Measurements from ENCODE around the gene CNTNAP4.

The CNTNAP4 gene

DNA sequence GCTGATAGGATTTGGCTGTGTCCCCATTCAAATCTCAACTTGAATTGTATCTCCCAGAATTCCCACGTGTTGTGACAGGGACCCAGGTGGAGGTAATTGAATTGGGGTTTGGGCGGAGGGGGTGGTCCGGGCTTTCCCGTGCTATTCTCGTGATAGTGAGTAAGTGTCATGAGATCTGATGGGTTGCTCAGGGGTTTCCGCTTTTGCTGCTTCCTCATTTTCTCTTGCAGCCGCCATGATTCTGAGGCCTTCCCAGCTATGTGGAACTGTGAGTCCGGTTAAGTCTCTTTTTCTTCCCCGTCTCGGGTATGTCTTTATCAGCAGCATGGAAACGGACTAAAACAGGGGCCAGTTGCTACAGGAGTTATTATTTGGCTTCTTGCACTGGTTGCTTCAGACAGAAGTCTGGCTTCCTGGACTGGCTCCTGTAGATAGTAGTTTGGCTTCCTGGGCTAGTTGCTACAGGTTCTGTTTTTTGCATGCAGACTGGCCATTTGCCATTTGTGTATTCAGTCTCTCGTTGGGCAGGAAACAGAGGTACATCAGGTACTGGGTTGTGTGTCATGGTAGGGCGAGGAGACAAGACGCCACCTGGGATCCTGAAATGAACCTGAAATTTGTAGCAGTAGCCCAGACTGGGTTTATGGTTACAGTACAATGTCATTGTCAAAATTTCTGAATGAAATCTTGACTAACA, 32.6 kb downstream of the CNTNAP4 start:
- DNase-seq: no peak

DNA sequence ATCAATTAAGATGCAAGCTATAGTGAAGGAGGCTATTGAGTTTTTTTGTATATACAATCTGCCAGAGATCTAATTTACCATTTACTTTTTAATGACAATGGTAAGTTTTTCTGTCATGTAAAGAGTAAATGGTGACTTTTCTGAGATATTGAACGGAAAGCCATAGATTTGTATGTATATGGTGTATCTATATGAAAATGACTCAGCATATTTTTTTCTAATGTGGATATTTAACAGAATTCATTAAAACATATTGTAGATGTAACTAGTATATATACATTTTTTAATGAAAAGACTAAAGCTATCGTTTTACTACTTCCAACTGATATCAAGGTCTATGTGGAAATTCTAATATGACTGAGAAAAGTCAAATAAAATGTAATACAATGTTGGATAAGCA, 34.1 kb downstream of the CNTNAP4 start:
- no peak for DNase-seq

DNA sequence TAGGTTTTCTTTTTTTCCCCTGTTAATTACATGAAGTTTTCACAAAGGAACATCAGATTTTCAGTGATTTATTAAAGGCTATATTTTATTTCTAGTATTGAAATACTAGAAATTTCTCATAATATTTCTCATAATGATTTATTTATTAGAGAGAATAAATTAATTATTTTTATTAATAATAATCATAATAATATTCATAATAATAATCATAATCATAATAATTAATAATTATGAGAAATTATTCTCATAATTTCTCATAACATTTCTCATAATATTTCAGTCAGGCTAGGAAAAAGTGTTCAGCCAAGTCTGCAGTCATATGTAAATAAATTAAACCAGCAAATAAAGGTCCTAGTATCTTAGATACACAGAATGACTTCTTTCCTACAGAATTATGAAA, 41.4 kb downstream of the CNTNAP4 start:
- DNase-seq: no peak

DNA sequence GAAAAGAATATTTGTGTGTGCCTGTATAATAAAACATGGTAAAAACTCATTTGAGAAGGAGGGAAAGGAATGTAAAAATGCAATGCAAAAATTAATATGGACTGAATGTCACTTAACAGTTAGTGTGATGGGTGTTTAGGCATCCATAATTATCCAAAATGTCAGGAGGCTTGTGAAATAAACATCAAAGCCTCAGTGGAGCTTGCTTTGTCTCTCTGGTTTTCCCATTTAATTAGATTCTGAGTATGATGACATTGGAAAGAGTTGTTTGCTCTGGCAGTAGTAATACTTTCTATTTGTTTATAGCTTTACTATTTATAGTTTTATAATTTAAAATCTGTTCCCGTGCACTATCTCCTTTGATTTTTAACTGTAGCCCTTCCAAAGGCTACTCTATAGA, 51.9 kb downstream of the CNTNAP4 start:
- DNase-seq: no peak

DNA sequence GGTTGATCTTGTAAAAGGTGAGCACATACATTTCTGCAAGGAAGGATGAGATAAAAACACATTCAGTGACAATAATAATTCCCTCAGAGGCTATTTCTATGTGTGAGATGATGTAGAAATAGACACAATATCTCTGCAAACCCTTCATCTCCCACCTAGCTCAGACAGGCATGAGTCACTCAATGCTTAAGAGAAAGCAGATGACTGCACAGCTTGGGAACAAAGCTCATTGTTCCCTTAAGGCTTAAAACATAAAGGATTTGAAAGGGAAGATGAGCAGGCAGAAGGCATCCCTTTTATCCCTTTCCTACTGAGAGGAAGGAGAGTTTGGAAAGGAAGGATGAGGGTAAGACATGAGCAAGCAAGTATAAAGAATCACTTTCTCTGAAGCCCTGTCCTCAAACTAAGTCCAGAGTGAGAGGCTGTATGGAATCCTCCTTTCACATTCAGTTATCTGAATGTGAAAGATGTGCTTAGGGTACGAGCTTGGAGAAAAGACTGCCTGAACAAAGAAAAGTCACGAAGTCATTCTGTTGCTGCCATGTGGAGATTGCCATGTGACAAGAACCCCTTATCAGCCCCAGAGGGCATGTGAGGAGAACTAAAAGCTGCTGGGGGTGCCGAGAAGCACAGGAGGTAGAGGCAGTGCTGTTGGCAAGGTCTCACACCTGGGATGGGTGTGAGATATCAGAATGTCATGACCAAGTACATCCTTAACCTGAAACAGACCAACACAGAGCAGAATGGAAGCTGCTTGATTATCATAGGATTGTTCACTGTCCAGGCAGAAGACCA, 58.2 kb downstream of the CNTNAP4 start:
- DNase-seq: no peak

DNA sequence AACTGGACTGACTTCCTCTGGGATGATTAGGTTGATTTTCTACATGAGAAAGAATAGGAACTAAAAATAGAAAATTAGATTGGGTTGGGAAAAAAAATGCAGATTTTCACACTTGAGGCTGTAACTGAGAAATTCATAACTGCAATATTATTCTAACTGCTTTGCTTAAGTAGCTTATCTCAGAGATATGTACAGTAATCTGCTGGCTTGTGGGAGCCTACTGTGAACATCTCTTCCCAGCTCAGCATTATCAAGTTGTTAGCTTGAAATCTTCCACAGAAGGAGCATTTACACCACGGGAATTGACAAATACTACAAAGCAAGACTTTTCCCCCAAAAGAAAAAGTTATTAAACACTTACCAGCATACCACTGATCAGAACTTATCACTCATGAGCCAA, 58.9 kb downstream of the CNTNAP4 start:
- no peak for DNase-seq

DNA sequence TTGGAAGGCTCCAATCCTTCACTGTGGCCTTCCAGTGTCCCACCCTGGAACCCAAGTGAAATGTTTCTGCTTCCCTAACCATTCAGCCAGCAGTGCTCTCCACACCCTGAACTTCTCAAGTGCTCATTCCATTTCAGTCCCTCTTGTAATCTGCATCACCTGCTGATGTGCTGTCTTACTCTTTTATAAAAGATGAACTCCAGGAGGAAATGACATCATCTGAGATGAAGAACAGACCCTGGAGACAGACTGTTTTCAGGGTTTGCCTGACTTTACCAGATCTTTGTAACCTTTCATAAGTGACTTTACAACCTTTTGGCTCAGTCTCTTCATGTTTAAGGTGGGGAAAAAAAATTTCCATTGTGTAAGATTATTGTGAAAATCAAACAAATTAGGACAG, 61.3 kb downstream of the CNTNAP4 start:
- no peak for DNase-seq

DNA sequence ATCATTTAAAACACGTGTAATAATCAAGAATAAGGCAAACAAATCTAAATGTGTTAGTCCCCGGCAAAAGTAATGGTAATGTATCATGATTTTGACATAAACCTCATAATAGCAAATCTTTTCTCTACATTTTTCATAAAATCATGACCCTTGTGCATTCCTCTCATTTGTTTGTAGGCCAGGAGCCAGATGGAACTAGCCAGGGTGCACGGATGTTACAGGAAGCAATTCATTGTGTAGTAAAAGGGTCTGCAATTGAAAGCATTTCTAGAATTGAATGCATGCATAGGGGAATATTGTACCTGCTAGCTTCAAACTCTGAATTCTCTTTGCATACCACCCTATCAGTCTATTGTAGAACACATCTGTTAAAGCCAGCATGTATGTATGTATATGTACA, 66.6 kb downstream of the CNTNAP4 start:
- DNase-seq: no peak

DNA sequence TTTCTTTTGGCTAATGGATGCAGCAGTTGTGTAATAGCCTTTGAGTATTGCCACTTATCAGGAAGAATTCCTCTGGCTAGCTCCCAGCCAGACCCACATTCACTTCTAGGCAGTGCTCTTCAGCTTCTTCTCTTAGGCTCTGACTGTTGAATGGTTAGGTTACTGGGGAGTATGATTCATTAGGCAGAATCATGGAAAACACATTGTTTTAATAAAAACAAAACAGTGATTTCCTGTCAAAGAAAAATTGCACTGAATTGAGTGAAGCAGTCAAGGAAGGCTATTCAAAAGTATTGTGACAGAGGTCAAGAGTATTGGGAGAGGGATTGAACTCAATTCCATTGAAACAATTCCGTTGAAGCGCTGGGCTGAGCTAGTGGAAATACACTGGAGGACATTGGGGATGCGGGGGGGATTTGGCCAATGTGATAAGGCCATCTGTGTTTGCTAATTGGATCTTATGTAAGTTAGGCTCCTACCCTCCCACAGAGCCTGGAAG, 68.0 kb downstream of the CNTNAP4 start:
- DNase-seq: no peak

DNA sequence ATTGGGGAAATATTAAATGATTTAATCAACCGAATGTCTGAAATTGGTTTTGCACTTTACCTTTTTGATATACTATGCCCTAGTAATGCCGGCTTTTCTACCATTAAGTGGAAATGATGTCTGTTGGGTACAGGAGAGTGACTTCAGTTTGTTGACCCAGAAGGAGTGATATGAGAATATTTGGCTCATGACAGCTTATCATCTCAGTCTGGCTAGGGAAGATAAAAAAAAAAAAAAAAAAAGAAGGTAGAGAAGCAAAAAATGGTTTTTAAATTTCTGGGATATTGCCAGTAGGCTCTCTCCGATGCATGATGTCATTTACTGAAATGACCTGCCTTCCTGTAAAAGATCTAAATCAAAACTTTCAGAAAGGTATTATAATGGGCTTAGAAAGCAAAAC, 69.0 kb downstream of the CNTNAP4 start:
- no peak for DNase-seq

DNA sequence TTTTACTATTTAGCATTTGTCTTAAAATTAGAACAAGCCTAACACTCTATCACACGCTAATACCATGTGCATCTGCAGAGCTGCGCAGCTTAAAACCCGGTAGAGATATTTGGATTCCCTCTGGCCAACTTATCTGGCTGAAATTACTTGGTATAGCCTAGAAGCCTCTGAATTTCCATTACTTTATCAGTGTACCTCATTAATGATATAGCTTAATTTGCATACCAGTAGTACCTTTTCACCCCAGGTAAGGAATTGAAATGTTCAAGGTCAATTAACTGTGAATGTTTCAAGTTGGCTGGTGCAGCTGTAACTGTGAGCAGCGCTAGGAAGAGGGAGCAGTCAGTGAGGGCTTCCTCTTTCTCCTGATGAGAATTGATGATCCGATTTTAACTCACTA, 74.2 kb downstream of the CNTNAP4 start:
- DNase-seq: no peak

DNA sequence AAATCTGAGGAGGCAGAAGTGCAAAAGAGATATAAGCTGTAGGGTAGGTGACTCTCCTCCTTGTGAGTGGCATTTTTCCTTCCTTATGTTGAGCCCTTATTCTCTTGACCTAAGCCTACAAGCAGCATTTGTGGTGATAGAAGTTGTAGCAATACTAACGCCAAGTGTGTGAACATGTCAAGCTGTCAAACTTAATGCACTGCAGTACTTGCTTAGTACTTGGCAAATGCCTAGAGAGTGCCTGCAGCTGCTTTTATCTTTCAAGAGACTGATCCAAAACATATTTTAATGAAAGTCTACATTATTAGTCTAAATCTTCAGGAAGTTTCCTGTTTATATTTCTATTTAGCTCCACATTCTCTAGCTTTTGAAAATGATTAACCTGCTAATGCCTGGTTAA, 83.2 kb downstream of the CNTNAP4 start:
- DNase-seq: no peak

DNA sequence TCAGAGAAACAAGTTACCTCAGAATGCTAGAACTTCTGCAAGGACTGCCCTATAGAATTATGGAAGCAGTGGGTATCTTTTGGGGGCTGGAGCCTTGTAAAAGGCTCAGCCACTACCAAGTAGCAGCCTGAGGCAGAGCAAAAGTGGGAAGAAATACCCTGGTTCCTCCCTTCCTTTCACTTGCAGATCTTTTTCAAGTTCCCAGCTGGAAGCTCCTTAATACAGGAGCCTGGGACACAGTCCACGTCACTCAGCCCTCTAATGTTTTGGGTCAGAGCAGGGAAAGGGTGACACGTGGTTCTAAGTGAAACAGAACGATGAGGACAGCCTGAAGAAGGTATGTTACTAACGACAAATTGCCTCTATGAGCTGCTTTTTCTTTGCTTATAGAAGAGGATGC, 93.1 kb downstream of the CNTNAP4 start:
- DNase-seq: no peak

DNA sequence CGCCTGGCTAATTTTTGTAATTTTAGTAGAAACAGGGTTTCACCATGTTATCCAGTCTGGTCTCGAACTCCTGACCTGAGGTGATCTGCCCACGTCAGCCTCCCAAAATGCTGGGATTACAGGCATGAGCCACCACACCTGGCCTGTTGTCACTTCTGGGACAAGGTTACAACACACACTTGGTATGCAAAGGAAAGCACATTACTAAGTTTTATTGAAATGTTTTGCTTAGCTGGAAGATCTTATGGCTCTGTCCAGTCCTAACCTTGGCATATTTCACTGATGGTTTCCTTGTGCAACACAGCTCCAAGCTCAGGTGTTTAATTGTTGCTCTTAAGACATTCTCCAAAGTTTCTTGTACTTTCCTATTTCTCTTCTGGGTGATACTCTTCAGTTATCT, 94.2 kb downstream of the CNTNAP4 start:
- DNase-seq: no peak

DNA sequence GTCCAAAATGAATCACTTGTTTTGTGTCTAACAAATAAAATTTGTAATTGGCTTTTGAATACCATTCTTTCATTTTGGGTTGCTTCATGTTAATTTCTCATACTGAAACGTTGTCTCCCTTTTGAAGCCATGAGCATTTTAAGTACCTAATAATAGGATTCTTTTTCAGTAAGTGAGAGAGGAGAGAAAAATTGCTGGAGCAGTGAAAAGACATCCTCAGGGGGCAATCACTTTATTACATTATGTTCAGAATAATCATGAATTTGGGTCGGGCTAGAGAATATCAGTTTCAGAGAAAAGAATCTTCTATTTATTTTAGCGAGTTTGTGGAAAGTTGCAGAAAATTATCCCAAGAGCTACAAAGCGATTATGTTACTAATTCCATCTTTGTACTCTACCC, 96.8 kb downstream of the CNTNAP4 start:
- no peak for DNase-seq

DNA sequence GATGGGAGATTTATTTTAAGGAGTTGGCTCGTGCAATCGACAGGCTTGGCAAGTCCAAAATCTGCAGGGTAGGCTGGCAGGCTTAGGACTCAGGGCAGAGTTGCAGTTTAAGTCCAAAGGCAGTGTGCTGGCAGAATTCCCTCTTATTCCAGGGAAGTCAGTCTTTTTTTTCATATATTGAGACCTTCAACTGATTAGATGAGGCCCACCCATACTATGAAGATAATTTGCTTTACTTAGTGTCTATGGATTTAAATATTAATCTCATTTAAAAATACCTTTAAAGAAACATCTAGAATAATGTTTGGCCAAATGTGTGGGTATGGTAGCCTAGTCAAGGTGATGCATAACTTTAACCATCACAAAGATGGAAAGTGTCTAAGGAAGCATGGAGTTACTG, 99.8 kb downstream of the CNTNAP4 start:
- DNase-seq: no peak

DNA sequence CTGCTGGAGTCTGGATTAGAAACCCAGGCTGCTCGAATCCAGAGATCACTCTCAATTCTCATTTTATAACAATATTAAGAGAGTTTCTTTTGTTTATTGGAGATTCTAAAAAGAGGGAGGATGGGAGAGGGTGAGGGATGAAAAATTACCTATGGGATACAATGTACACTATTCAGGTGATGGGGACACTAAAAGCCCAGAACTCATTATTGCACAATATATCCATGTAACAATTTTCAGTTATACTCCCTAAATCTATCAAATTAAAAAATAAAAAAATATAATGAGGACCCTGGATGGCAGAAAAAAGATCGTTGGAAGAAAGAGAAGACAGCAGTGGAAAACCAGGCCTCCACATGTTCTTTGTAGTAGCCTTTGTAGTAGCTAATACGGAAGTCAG, 100.8 kb downstream of the CNTNAP4 start:
- no peak for DNase-seq

DNA sequence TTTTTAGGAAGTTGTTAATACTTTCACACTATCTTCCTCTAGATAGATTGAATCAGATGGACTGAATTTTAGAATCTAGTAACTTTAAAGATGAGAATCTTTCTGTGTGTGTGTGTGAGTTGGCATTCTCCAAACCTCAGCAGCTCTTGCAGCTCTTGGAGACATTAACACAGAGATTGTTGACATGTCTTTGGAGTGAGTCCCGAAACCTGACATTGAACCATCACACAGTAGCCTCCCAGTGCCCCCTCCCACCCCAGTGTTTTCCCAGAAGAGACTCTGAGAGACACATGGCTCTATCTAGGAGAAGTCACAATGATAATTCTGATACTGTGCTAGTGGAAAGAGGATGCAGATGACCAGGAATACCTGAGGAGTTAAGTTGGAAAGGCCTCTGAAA, 103.9 kb downstream of the CNTNAP4 start:
- DNase-seq: no peak

DNA sequence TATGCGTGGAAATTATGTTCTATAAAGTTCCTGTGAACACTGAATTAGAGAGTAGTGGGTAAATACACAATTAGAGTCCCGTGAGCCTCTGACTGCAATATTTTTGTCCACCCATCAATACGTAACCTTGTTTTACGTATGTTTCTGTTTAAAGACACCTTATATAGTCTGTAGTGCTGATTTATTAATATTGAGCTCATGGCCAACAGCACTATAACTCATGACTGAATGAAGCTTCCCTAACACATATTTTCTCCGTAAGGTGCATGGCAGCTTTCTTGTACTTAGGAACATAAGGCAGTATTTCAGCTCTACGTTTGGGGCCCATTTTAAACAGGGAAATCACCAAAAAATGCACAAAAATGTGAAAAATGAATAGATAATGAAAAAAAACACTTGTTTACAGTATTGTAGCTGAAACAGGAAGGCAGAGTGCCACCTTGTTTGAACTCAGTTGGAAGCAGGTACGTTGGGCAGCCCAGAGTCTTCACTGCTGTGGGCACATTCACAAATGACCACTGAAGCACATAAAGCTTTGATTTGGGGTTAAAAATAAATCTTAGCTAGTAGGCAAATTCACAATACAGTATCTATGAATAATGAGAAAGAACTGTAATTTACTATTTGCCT, 108.5 kb downstream of the CNTNAP4 start:
- DNase-seq: no peak

DNA sequence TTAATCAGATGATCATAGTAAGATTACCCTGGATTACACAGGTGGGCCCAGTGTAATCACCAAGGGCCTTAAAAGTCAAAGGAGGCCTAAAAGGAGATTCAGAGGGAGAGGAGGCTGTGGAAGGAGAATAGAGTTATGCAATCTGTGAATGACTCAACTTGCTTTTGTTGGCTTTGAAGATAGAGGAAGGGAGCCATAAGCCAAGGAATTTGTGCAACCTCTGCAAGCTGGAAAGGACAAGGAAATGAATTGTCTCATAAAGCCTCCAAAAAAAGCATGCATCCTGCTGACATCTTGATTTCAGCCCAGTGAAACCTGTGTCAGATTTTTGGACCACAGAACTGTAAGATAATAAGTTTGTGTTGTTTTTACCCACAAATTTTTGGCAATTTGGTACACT, 109.6 kb downstream of the CNTNAP4 start:
- DNase-seq: no peak

DNA sequence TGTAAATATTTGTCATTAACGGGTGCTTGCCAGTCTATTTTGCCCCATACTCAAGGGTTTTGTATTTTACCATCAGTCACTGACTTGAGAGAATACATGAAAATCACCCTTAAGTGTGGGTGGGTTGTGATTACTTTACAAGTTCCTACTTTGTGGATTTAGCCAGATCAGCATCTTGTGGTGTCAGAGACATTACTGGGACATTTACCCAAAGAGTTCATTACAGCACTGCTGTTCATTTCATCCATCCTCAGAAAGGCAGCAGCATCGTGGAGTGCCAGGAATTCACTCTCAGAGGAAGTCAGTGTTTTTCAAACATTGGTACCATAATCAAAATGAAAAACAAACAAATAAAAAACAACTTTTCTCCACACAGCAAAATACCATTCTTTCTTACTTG, 110.8 kb downstream of the CNTNAP4 start:
- no peak for DNase-seq

DNA sequence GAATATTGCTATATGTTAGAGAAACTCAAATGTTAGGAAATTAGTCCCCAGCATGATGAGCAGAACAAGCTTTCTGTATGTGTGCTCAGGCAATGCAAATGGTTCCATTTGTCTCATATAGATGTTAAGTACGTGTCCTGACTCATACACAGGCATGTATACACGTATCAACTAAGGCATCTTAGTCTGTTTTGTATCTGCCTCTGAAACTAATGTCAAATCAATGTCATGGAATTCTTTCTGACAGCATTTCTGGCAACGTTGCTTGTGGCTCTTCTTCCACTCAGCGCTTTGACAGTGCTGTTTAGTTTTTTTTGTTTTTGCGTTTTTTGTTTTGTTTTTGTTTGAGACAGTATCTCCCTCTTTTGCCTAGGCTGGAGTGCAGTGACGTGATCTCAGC, 111.9 kb downstream of the CNTNAP4 start:
- DNase-seq: no peak

DNA sequence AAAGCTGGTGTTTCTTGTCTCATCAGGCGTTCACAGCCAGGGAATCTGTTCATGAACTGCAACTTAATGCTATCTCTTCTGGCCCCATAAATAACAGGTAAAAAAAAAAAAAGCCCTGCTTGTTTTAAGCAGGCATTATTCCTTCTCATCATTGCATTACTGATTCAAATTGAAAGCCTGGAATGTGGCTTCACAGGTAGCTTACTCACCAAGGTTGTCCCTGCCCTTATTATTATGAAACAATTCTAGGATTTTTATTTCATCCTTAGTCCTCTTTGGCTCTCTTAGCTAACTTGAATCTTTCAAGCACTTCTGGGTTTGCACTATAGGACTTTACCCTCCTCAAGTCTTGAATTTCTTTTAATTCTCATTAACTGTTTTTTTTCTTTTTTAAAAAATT, 113.3 kb downstream of the CNTNAP4 start:
- no peak for DNase-seq

DNA sequence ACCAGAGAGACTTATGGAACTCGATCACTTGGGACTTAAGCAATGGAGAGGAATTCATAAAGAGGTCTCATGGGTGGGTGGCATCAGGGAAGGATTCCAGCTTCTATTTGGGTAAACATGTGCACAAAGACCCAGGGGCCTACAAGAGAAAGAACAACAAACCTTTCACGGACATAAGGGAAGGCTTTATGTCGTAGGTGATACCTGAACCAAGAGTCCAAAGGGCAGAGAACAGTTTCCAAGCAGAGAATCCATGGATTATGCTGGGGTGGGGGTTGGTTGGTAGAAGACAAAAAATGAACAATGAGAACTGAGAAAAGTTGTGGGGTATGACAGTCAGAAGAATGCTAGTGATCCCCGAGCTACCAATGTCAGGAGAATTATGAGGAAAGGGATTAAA, 119.8 kb downstream of the CNTNAP4 start:
- no peak for DNase-seq

Measured in T-helper 1 cell (primary cell).